IMR-90 (cell line): ENCODE results near the gene LGALSL.

Experiments
- NFE2L2 ChIP-seq: fragments of 150-350 bp; IDR thresholded peaks from 2 replicates; pipeline ENCODE4 v1.6.1; 2016; ENCODE audit warnings: low read depth, mild to moderate bottlenecking, low read length
- POLR2A ChIP-seq: IDR thresholded peaks from 2 replicates; pipeline ENCODE4 v1.6.1; 2012; ENCODE audit warnings: mild to moderate bottlenecking, low read depth, low read length
- TF ChIP-seq, protein P1 (sequence below): conservative IDR thresholded peaks from 2 replicates; pipeline ENCODE4 v1.5.1; 2012; ENCODE audit warnings: mild to moderate bottlenecking, low read depth, low read length, improper control_type of control experiment

DNA sequence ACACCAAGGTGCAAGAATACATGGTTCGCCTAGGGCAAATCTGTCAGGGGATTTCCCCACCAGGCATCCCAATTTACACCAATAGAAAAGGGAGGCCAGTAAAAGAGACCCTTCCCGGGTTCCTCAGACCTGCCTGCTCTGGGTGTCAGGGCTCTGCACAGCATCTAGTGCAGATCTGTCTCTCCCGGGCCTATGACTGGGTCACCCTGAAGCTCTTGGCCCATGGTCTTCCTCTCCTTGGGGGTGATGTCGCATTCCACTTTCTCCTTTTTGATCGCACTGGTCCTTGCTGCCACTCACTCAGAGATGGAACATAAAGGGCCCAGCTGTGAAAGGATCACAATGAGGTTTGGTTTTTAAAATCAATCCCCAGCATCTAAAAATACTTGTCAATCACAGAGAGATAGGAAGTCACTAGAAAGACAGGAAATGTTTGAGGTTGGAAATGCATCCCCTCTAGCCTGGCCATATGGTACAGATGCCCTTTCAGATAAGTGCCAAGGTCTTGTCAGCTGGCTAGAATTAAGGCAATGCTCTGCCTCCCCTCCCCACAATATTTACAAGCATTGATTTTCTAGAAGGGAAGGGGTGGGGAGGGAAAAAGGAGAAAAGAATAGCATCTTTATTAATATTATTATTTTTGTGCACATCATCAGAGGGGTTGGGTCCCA, 35.3 kb downstream of the LGALSL start:
- no peak for TF ChIP-seq NFE2L2
- TF ChIP-seq POLR2A: no peak
- TF ChIP-seq, protein P1, sequence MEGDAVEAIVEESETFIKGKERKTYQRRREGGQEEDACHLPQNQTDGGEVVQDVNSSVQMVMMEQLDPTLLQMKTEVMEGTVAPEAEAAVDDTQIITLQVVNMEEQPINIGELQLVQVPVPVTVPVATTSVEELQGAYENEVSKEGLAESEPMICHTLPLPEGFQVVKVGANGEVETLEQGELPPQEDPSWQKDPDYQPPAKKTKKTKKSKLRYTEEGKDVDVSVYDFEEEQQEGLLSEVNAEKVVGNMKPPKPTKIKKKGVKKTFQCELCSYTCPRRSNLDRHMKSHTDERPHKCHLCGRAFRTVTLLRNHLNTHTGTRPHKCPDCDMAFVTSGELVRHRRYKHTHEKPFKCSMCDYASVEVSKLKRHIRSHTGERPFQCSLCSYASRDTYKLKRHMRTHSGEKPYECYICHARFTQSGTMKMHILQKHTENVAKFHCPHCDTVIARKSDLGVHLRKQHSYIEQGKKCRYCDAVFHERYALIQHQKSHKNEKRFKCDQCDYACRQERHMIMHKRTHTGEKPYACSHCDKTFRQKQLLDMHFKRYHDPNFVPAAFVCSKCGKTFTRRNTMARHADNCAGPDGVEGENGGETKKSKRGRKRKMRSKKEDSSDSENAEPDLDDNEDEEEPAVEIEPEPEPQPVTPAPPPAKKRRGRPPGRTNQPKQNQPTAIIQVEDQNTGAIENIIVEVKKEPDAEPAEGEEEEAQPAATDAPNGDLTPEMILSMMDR: no peak
